K562 (cell line): Measurements from ENCODE around the gene PSD4. TPM values are rescaled to one million over a fixed set of nuclear protein-coding genes. Genes with fewer than 3 reads are reported as not detected.

Experiments used
- ATAC-seq: fragments of 200-7000 bp; cut with Tn5 transposase; 3 replicates; pipeline ENCODE4 v1.9.1; 2020; ENCODE audit warnings: moderate library complexity
- BruUV-seq: library from RNA; stranded (reverse); fragments of 400-500 nt; replicated peaks from 2 replicates; lab custom pipeline; 2021; lab: Mats Ljungman, UMichigan
- CTCF ChIA-PET: fragments of 300-600 bp; formaldehyde crosslinking; extraction: SDS; loops from one replicate; lab custom pipeline; 2021; ENCODE audit warnings: low intra/inter-chr PET ratio; lab: Yijun Ruan, JAX
- POLR2A ChIA-PET: fragments of 300-600, 350-650 bp; sonication (Branson Sonifier 250); formaldehyde crosslinking; extraction: SDS; loops from one replicate; lab custom pipeline; 2021; ENCODE audit warnings: antibody characterized with exemption, inconsistent platforms; lab: Yijun Ruan, JAX
- DNase-seq, 4 experiments: peaks; one replicate each; pipeline versions ENCODE4 v3.0.0 to v3.0.0-alpha.2; 2011 to 2018; ENCODE audit warnings: low spot score in 3 of 4, mixed read lengths in 3 of 4; ENCODE audit errors: extremely low read depth in 1 of 4
- FAIRE-seq: peaks from 2 replicates; lab custom pipeline; 2011; peaks lifted over from hg19 to GRCh38; lab: Jason Lieb, UNC
- H2AFZ ChIP-seq: 2 replicates; pipeline ENCODE4 v1.6.0; 2011; ENCODE audit warnings: low read depth, low read length, control low read depth, inconsistent platforms
- H3K27ac ChIP-seq: fragments of 200-600 bp; 3 replicates; pipeline ENCODE4 v1.8.0; 2011; ENCODE audit warnings: low read depth, mild to moderate bottlenecking, control low read depth, inconsistent platforms, low read length, moderate library complexity, mixed read lengths; ENCODE audit errors: extremely low read depth
- H3K27me3 ChIP-seq, 2 experiments: fragments of 300-600 bp in 1 of 2; 2 replicates in 1 of 2; 3 replicates in 1 of 2; pipeline versions ENCODE4 v1.6.0 to v1.8.0; 2011; ENCODE audit warnings: inconsistent platforms in 2 of 2, low read length in 2 of 2, mild to moderate bottlenecking in 1 of 2, mixed read lengths in 1 of 2, moderate library complexity in 1 of 2; ENCODE audit not compliant: control insufficient read depth in 2 of 2, insufficient read depth in 2 of 2
- H3K36me3 ChIP-seq: fragments of 300-600 bp; 3 replicates; pipeline ENCODE4 v1.8.0; 2011; ENCODE audit warnings: mild to moderate bottlenecking, low read length, inconsistent platforms; ENCODE audit not compliant: control insufficient read depth, insufficient read depth
- H3K4me1 ChIP-seq, 2 experiments: fragments of 200-600 bp in 1 of 2; replicated peaks in 1 of 2; 2 replicates in 1 of 2; 3 replicates in 1 of 2; pipeline versions ENCODE4 v1.5.1 to v1.8.0; 2011; ENCODE audit warnings: inconsistent platforms in 2 of 2, low read length in 2 of 2, mild to moderate bottlenecking in 1 of 2, mixed read lengths in 1 of 2, moderate library complexity in 1 of 2; ENCODE audit not compliant: control insufficient read depth in 2 of 2, insufficient read depth in 2 of 2
- H3K4me2 ChIP-seq: 2 replicates; pipeline ENCODE4 v1.6.1; 2011; ENCODE audit warnings: low read length, control low read depth, inconsistent platforms, mixed read lengths; ENCODE audit not compliant: insufficient read depth
- H3K4me3 ChIP-seq: fragments of 200-600 bp; sonication (generic), shearing (Covaris generic); 2 replicates; pipeline ENCODE4 v1.5.1; 2016; ENCODE audit warnings: control low read depth, inconsistent platforms
- H3K79me2 ChIP-seq: fragments of 200-600 bp; 3 replicates; pipeline ENCODE4 v1.8.0; 2011; ENCODE audit warnings: low read length, inconsistent platforms; ENCODE audit not compliant: control insufficient read depth, insufficient read depth
- H3K9ac ChIP-seq, 2 experiments: 2 replicates each; pipeline versions ENCODE4 v1.6.0 to v1.6.1; 2011; ENCODE audit warnings: low read depth in 2 of 2, low read length in 2 of 2, control low read depth in 1 of 2, inconsistent platforms in 1 of 2, mild to moderate bottlenecking in 1 of 2, mixed read lengths in 1 of 2; ENCODE audit not compliant: insufficient read depth in 1 of 2
- H3K9me1 ChIP-seq: one replicate; pipeline ENCODE4 v1.6.0; 2011; ENCODE audit warnings: inconsistent platforms, mild to moderate bottlenecking, low read length, moderate library complexity; ENCODE audit not compliant: control insufficient read depth, insufficient read depth
- H3K9me3 ChIP-seq: replicated peaks from 2 replicates; pipeline ENCODE4 v1.5.1; 2011; ENCODE audit warnings: low read depth, low read length, inconsistent platforms; ENCODE audit not compliant: control insufficient read depth, insufficient read depth
- H4K20me1 ChIP-seq: replicated peaks from 2 replicates; pipeline ENCODE4 v1.6.1; 2011; ENCODE audit warnings: low read length, inconsistent platforms, mixed read lengths; ENCODE audit not compliant: control insufficient read depth, insufficient read depth
- BDP1 ChIP-seq: IDR thresholded peaks from 3 replicates; pipeline ENCODE4 v1.6.1; 2011; ENCODE audit not compliant: insufficient read length, insufficient read depth
- CHD4 ChIP-seq: fragments of 200-600 bp; sonication (generic); IDR thresholded peaks from 3 replicates; pipeline ENCODE4 v1.6.1; 2012; ENCODE audit warnings: low read depth, mild to moderate bottlenecking, mixed read lengths, low read length, inconsistent platforms; ENCODE audit not compliant: insufficient read depth, insufficient replicate concordance, poor library complexity, severe bottlenecking
- CREB3L1 ChIP-seq: fragments of 450-650 bp; IDR thresholded peaks from 2 replicates; pipeline ENCODE4 v1.6.1; 2014; ENCODE audit warnings: low read depth, mild to moderate bottlenecking, moderate library complexity, borderline replicate concordance
- ESRRB ChIP-seq: fragments of 250-450 bp; sonication (Bioruptor Pico); IDR thresholded peaks from 2 replicates; pipeline ENCODE4 v1.5.0; 2020; ENCODE audit warnings: mild to moderate bottlenecking, moderate library complexity, borderline replicate concordance
- HNRNPLL ChIP-seq: fragments of 200-400 bp; formaldehyde crosslinking; IDR thresholded peaks from 2 replicates; pipeline ENCODE4 v1.6.1; 2017; ENCODE audit warnings: low read length, low read depth, mild to moderate bottlenecking; ENCODE audit not compliant: poor library complexity, severe bottlenecking
- MAZ ChIP-seq, 2 experiments: fragments of 450-650 bp in 1 of 2; sonication (generic) in 1 of 2; formaldehyde crosslinking; IDR thresholded peaks in 1 of 2; conservative IDR thresholded peaks in 1 of 2; 2 replicates each; pipeline versions ENCODE4 v1.4.0 to v1.5.0; 2020; ENCODE audit warnings: mild to moderate bottlenecking in 1 of 2, missing genetic modification reagents in 1 of 2
- POLR3G ChIP-seq: IDR thresholded peaks from 2 replicates; pipeline ENCODE4 v1.6.1; 2011; ENCODE audit not compliant: insufficient read length, insufficient replicate concordance; ENCODE audit errors: extremely low read depth
- SIRT6 ChIP-seq: IDR thresholded peaks from one replicate; pipeline ENCODE4 v1.6.1; 2012; ENCODE audit warnings: low read depth, mild to moderate bottlenecking, control low read depth, inconsistent platforms, low read length, moderate library complexity
- SMC3 ChIP-seq: conservative IDR thresholded peaks from 2 replicates; pipeline ENCODE4 v1.6.1; 2011; ENCODE audit warnings: low read depth, low read length, improper control_type of control experiment; ENCODE audit not compliant: insufficient read depth
- WGBS: fragments of 100-300 bp; shearing (Covaris generic); methylation state at CpG from one replicate; pipeline ENCODE4 v1.1.6; 2016; ENCODE audit warnings: low coverage, mixed read lengths; ENCODE audit not compliant: insufficient coverage; ENCODE audit errors: missing lambda C conversion rate; 5-methylcytosine and 5-hydroxymethylcytosine counted together
- in situ Hi-C: fragments of 300-500 bp; cut with MboI; formaldehyde crosslinking; loops from 4 replicates; pipeline ENCODE4 v1.15.0; 2018; ENCODE audit warnings: inconsistent platforms, mixed read lengths
- intact Hi-C: fragments of 100-400 bp; cut with micrococcal nuclease; formaldehyde crosslinking; loops from 2 replicates; pipeline ENCODE4 v1.14.2; 2022
- polyA plus RNA-seq, 8 experiments: library from polyadenylated mRNA; depleted of rRNA in 4 of 8; stranded (reverse) in 5 of 8; unstranded in 3 of 8; fragments of >200 nt; fragmentation: Nextera tagmentation in 2 of 8; fragmentation: Illumina TruSeq in 1 of 8; extraction: Ambion mirVana in 2 of 8; extraction: Trizol in 1 of 8; gene quantifications; 2 replicates each; pipeline versions ENCODE4 v1.2.1 to v1.2.3, GENCODE V29; 2011 to 2014; ENCODE audit warnings: inconsistent platforms in 1 of 8, missing spikeins in 1 of 8
- total RNA-seq, 7 experiments: library from RNA; depleted of rRNA in 6 of 7; stranded (reverse); fragments of >200 nt in 6 of 7; fragmentation: Illumina TruSeq in 2 of 7; extraction: Trizol in 2 of 7; gene quantifications; 2 replicates each; pipeline versions ENCODE4 v1.2.1 to v1.2.3, GENCODE V29; 2011 to 2021; ENCODE audit warnings: low replicate concordance in 1 of 7

PSD4 gene
- total and polyA plus RNA-seq, 9 of the 15 experiments (the other 6 are each of a cell fraction or from before 2014, with no cell fraction given), result 0.46 to 54.0 (median 20.8) TPM

- TF ChIP-seq MAZ (CRISPR knock-in tag; conservative IDR thresholded peaks at IDR 0.05 in 1 of 2, IDR thresholded peaks at IDR 0.05 in 1 of 2) (0 out of 4 replicates have a peak, but pooled peaks of 1 of the 2 experiments have one; percentile 26), HNRNPLL (no peak), SIRT6 (no peak)
- TF ChIP-seq, all 486 proteins: peak for 12
Observed at GRCh38 chr2:113138428-113139322, 35.1 kb upstream of the PSD4 start (continued).

GRCh38 chr2:113141451-113141850 is 32.3 kb upstream of the PSD4 start:
- POLR2A ChIA-PET, result interaction anchor here (0.9 kb wide), 1 partner anchor 9 kb away, joined by 3 read pairs; no protein-coding TSS in a partner anchor
- WGBS, result 20% methylated on average over 6 of the region's 6 CpGs
- CTCF ChIA-PET, result no interaction called here
- FAIRE-seq (no peak), DNase-seq (no peak), ATAC-seq (no peak)
- Histone ChIP-seq H3K79me2 (no peaks in the 10 kb centered on the region), H4K20me1 (no peaks in the 10 kb centered on the region), H3K4me1 (peaks cover 0 to 5% of the 10 kb centered on the region in 2 experiments; a peak in 2 of 5 replicates), H3K36me3 (no peaks in the 10 kb centered on the region), H3K9me3 (no peaks in the 10 kb centered on the region), H3K4me3 (no peak overlapping the region), H2AFZ (no peak overlapping the region), H3K27ac (no peak overlapping the region), H3K27me3 (0 out of 5 replicates have a peak, but pooled peaks cover 0 to 4% of the 10 kb centered on the region in 2 experiments), H3K9ac (no peak overlapping the region), H3K4me2 (no peak overlapping the region), H3K9me1 (no peaks in the 10 kb centered on the region)
- TF ChIP-seq CREB3L1 (no peak), CHD4 (no peak), POLR3G (no peak), SMC3 (no peak), ESRRB (no peak), BDP1 (no peak)
- BruUV-seq, result no TSS peak
- intact Hi-C loops (no loop called here), in situ Hi-C loops (no loop called here)
